Measurements from ENCODE around the gene GPC2.
"Not testable (repeated sequence)": the region's sequence is repeated elsewhere in the genome, so short reads cannot be mapped to it uniquely, and the experiment has no call there.

- not testable (repeated sequence) for TF ChIP-seq CTCF, EZH2phosphoT487 (IDR thresholded peaks at IDR 0.05)
Measured at GRCh38 chr7:100195901-100196322, 18.7 kb upstream of the GPC2 start.
